Ectodermal cell (in vitro differentiated cells): Measurements from ENCODE around the gene FAM53C.

Experiments
- H3K27ac ChIP-seq: 2 replicates; pipeline ENCODE4 v1.7.0; 2013; ENCODE audit warnings: mild to moderate bottlenecking, low read depth, low read length; ENCODE audit not compliant: insufficient read depth, poor library complexity, severe bottlenecking
- H3K27me3 ChIP-seq: 2 replicates; pipeline ENCODE4 v1.7.0; 2013; ENCODE audit warnings: mild to moderate bottlenecking, low read length; ENCODE audit not compliant: insufficient read depth, control insufficient read depth, poor library complexity, severe bottlenecking
- H3K36me3 ChIP-seq: one replicate; pipeline ENCODE4 v1.7.0; 2013; ENCODE audit warnings: low read length; ENCODE audit not compliant: control insufficient read depth, insufficient read depth
- H3K4me1 ChIP-seq: one replicate; pipeline ENCODE4 v1.7.0; 2013; ENCODE audit warnings: low read length; ENCODE audit not compliant: control insufficient read depth, insufficient read depth
- H3K4me3 ChIP-seq: 2 replicates; pipeline ENCODE4 v1.7.0; 2013; ENCODE audit warnings: low read depth, low read length, control low read depth; ENCODE audit not compliant: insufficient read depth
- H3K9me3 ChIP-seq: 2 replicates; pipeline ENCODE4 v1.7.0; 2013; ENCODE audit warnings: mild to moderate bottlenecking, low read length, moderate library complexity; ENCODE audit not compliant: control insufficient read depth
- WGBS, 2 experiments: methylation state at CpG; one replicate each; pipeline ENCODE4 v1.1.7; 2013; ENCODE audit warnings: missing lambda C conversion rate in 2 of 2; 5-methylcytosine and 5-hydroxymethylcytosine counted together

Gene FAM53C

GRCh38 chr5:138364576-138364975 is 26.5 kb downstream of the FAM53C start:
- Histone ChIP-seq H3K4me3 (no peak overlapping the region), H3K36me3 (no peaks in the 10 kb centered on the region), H3K9me3 (no peaks in the 10 kb centered on the region), H3K27me3 (no peaks in the 10 kb centered on the region), H3K27ac (no peak overlapping the region), H3K4me1 (peaks cover 7% of the 10 kb centered on the region)
- WGBS, 2 experiments: 92% methylated on average over 1 of the region's 1 CpG; no CpG with 5 or more reads in 1 of the 2 experiments

GRCh38 chr5:138366632-138367382 is 28.7 kb downstream of the FAM53C start:
- Histone ChIP-seq H3K9me3 (no peaks in the 10 kb centered on the region), H3K36me3 (no peaks in the 10 kb centered on the region), H3K4me1 (no peaks in the 10 kb centered on the region), H3K27me3 (no peaks in the 10 kb centered on the region), H3K27ac (no peak overlapping the region), H3K4me3 (no peak overlapping the region)
- 84 to 86% methylated on average over 4 of the region's 4 CpGs for WGBS, 2 experiments

GRCh38 chr5:138369261-138369660 is 31.2 kb downstream of the FAM53C start:
- 93 to 94% methylated on average over 5 of the region's 5 CpGs for WGBS, 2 experiments
- Histone ChIP-seq H3K27ac (no peak overlapping the region), H3K4me1 (no peaks in the 10 kb centered on the region), H3K27me3 (no peaks in the 10 kb centered on the region), H3K4me3 (no peak overlapping the region), H3K9me3 (no peaks in the 10 kb centered on the region), H3K36me3 (no peaks in the 10 kb centered on the region)

DNA sequence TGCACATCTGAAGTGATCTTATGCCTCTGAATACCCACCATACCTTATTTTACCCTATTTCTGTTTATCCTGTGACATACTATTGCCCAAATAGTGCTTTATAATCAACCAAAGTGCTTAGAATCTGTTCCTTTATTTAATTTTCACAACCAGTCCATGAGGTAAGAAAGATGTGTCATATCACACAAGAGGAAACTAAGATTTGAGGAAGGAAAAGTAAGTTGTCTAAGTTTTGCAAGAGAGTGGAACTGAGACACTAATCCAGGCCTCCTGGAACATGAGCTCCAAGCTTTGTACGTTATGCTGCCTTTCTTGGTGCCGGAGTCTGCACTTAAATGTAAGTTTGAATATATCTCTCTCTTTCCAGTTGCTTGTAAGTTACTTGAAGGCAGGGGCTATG is 31.6 kb downstream of the FAM53C start:
- Histone ChIP-seq H3K4me3 (no peak overlapping the region), H3K27ac (no peak overlapping the region), H3K9me3 (no peaks in the 10 kb centered on the region), H3K4me1 (no peaks in the 10 kb centered on the region), H3K27me3 (no peaks in the 10 kb centered on the region), H3K36me3 (no peaks in the 10 kb centered on the region)
- 64 to 68% methylated on average over 2 of the region's 2 CpGs for WGBS, 2 experiments

DNA sequence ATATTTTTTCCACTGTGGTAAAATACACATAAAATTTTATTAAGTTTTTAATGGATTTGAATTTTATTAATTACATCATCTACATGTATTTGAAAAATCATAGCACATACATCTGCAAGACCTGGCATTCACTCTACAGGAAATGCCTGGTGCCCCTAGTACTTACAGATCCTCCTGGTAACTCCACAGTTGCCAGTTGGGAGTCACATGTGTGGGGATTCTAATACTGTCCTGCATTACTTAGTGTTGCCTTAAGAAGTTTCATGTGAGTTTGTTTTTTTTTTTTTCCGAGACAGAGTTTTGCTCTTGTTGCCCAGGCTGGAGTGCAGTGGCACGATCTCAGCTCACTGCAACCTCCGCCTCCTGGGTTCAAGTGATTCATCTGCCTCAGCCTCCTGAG is 32.5 kb downstream of the FAM53C start:
- no peaks in the 10 kb centered on the region for H3K4me1 ChIP-seq
- no peaks in the 10 kb centered on the region for H3K36me3 ChIP-seq
- H3K27ac ChIP-seq: no peak overlapping the region
- WGBS, 2 experiments: 90 to 91% methylated on average over 3 of the region's 3 CpGs
- no peak overlapping the region for H3K4me3 ChIP-seq
- H3K9me3 ChIP-seq: no peaks in the 10 kb centered on the region
- H3K27me3 ChIP-seq: no peaks in the 10 kb centered on the region

- Histone ChIP-seq H3K27me3 (no peaks in the 10 kb centered on the region), H3K4me3 (no peak overlapping the region), H3K36me3 (no peaks in the 10 kb centered on the region), H3K4me1 (no peaks in the 10 kb centered on the region), H3K27ac (no peak overlapping the region), H3K9me3 (no peaks in the 10 kb centered on the region)
- WGBS, 2 experiments: 88 to 94% methylated on average over 1 to 2 of the region's 2 CpGs
Observed at GRCh38 chr5:138371454-138371853, 33.4 kb downstream of the FAM53C start.

- H3K9me3 ChIP-seq: no peaks in the 10 kb centered on the region
- H3K27ac ChIP-seq: no peak overlapping the region
- peaks cover 7% of the 10 kb centered on the region for H3K36me3 ChIP-seq
- WGBS, 2 experiments: 75 to 95% methylated on average over 1 of the region's 1 CpG
- H3K4me1 ChIP-seq: no peaks in the 10 kb centered on the region
- H3K27me3 ChIP-seq: no peaks in the 10 kb centered on the region
- H3K4me3 ChIP-seq: no peak overlapping the region
Observed at GRCh38 chr5:138372225-138372624, 34.2 kb downstream of the FAM53C start.

DNA sequence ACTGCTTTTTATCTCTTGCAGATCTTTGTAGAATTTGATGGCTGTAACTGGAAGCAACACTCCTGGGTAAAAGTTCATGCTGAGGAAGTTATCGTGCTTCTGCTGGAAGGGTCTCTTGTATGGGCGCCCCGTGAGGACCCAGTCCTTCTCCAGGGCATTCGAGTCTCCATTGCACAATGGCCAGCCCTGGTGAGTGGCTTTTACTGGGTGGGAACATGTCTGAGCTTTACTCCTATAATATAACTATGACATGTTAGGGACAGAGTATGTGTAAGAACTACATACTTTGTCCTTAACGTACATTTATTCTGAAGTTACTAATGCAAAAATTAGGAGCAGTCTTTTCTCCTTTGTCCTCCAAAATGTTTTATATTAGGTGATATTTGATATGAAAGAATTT is 34.6 kb downstream of the FAM53C start:
- Histone ChIP-seq H3K27ac (no peak overlapping the region), H3K9me3 (no peaks in the 10 kb centered on the region), H3K36me3 (peaks cover 11% of the 10 kb centered on the region), H3K4me1 (no peaks in the 10 kb centered on the region), H3K4me3 (no peak overlapping the region), H3K27me3 (no peaks in the 10 kb centered on the region)
- 85 to 86% methylated on average over 4 to 5 of the region's 5 CpGs for WGBS, 2 experiments

DNA sequence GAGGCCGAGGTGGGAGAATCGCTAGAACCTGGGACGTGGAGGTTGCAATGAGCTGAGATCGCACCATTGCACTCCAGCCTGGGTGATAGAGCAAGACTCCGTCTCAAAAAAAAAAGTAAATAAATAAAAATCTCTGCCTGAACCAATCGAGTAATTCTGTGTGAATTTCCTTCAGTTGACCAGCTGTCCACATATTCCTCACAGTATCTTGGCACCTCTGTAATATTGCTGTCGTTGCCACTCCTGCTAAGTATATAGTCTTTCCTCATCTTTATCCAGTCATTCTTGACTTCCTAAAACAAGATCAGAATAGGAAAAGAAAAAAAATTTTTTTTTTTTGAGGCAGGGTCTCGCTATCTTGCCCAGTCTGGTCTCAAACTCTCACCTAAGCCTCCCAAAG is 44.3 kb downstream of the FAM53C start:
- Histone ChIP-seq H3K4me1 (no peaks in the 10 kb centered on the region), H3K4me3 (no peak overlapping the region), H3K27me3 (no peaks in the 10 kb centered on the region), H3K9me3 (no peaks in the 10 kb centered on the region), H3K27ac (no peak overlapping the region), H3K36me3 (peaks cover 48% of the 10 kb centered on the region)
- WGBS, 2 experiments: 93 to 94% methylated on average over 8 of the region's 8 CpGs

DNA sequence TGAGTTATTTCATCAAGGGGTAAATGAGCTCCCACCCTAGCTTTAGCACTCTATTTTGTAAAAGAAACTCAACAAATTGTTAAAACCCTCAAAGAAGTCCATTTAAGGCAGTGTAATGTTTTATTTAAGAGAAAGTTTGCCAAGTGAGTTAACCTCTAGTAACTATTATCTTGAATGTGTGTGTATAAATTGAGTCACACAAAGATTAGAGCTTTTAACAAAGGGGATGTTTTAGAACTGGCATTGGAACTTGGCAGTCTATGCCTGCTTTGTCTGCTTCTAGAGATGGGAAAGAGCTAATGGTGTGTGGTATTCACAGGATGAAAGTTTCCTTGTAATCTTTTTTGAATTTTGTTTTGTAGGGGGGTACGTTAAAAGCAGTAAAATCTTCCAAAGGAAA is 47.6 kb downstream of the FAM53C start:
- Histone ChIP-seq H3K4me3 (no peak overlapping the region), H3K9me3 (no peaks in the 10 kb centered on the region), H3K4me1 (no peaks in the 10 kb centered on the region), H3K27ac (no peak overlapping the region), H3K27me3 (no peaks in the 10 kb centered on the region), H3K36me3 (peaks cover 34% of the 10 kb centered on the region)
- WGBS, 2 experiments: 94 to 96% methylated on average over 1 of the region's 1 CpG
